IPS-15b (cell line): ENCODE results near the gene GDF11.
A peak's percentile ranks its signal among the peaks of the same experiment; 100 is the strongest.

Source experiments
- H3K27me3 ChIP-seq: one replicate; pipeline ENCODE4 v1.6.1; 2013; ENCODE audit warnings: low read length; ENCODE audit not compliant: control insufficient read depth, insufficient read depth
- H3K36me3 ChIP-seq: one replicate; pipeline ENCODE4 v1.6.1; 2013; ENCODE audit warnings: low read length; ENCODE audit not compliant: control insufficient read depth, insufficient read depth
- H3K4me1 ChIP-seq: one replicate; pipeline ENCODE4 v1.6.1; 2013; ENCODE audit warnings: mild to moderate bottlenecking, low read length; ENCODE audit not compliant: control insufficient read depth, insufficient read depth
- H3K4me3 ChIP-seq: one replicate; pipeline ENCODE4 v1.5.1; 2013; ENCODE audit warnings: low read depth, low read length
- H3K9ac ChIP-seq: one replicate; pipeline ENCODE4 v1.6.1; 2013; ENCODE audit warnings: low read depth, mild to moderate bottlenecking, low read length
- H3K9me3 ChIP-seq: one replicate; pipeline ENCODE4 v1.6.1; 2013; ENCODE audit warnings: mild to moderate bottlenecking, low read length; ENCODE audit not compliant: control insufficient read depth, insufficient read depth

Gene GDF11

GRCh38 chr12:55700255-55701018 is 42.5 kb upstream of the GDF11 start:
- H3K9ac ChIP-seq, result no peak overlapping the region
- no peak overlapping the region for H3K4me3 ChIP-seq
- no peaks in the 10 kb centered on the region for H3K9me3 ChIP-seq
- peaks cover 12% of the 10 kb centered on the region for H3K36me3 ChIP-seq
- no peaks in the 10 kb centered on the region for H3K27me3 ChIP-seq
- peaks cover 1% of the 10 kb centered on the region for H3K4me1 ChIP-seq

GRCh38 chr12:55702861-55703260 is 40.1 kb upstream of the GDF11 start:
- peaks cover 5% of the 10 kb centered on the region for H3K27me3 ChIP-seq
- H3K4me1 ChIP-seq, result peaks cover 7% of the 10 kb centered on the region

GRCh38 chr12:55703288-55703687 is 39.6 kb upstream of the GDF11 start:
- Histone ChIP-seq H3K27me3 (peaks cover 5% of the 10 kb centered on the region), H3K4me3 (no peak overlapping the region), H3K36me3 (peaks cover 2% of the 10 kb centered on the region), H3K9ac (no peak overlapping the region), H3K4me1 (peaks cover 7% of the 10 kb centered on the region), H3K9me3 (no peaks in the 10 kb centered on the region)

More at GRCh38 chr12:55702861-55703260, 40.1 kb upstream of the GDF11 start:
- no peak overlapping the region for H3K4me3 ChIP-seq
- no peak overlapping the region for H3K9ac ChIP-seq
- peaks cover 2% of the 10 kb centered on the region for H3K36me3 ChIP-seq
- H3K9me3 ChIP-seq, result no peaks in the 10 kb centered on the region

GRCh38 chr12:55703901-55704761 is 38.8 kb upstream of the GDF11 start:
- Histone ChIP-seq H3K4me1 (peaks cover 14% of the 10 kb centered on the region), H3K36me3 (peaks cover 2% of the 10 kb centered on the region), H3K4me3 (no peak overlapping the region), H3K27me3 (peaks cover 5% of the 10 kb centered on the region), H3K9me3 (no peaks in the 10 kb centered on the region), H3K9ac (no peak overlapping the region)

GRCh38 chr12:55704824-55705718 is 37.9 kb upstream of the GDF11 start:
- Histone ChIP-seq H3K36me3 (peaks cover 2% of the 10 kb centered on the region), H3K4me1 (peaks cover 17% of the 10 kb centered on the region), H3K27me3 (peaks cover 5% of the 10 kb centered on the region)

GRCh38 chr12:55705782-55706402 is 37.0 kb upstream of the GDF11 start:
- Histone ChIP-seq H3K9me3 (no peaks in the 10 kb centered on the region), H3K9ac (no peak overlapping the region), H3K4me3 (peak overlapping the region; percentile 95), H3K27me3 (peaks cover 5% of the 10 kb centered on the region), H3K36me3 (no peaks in the 10 kb centered on the region), H3K4me1 (peaks cover 17% of the 10 kb centered on the region)

More at GRCh38 chr12:55704824-55705718, 37.9 kb upstream of the GDF11 start:
- Histone ChIP-seq H3K9ac (no peak overlapping the region), H3K4me3 (no peak overlapping the region), H3K9me3 (no peaks in the 10 kb centered on the region)

GRCh38 chr12:55706568-55707218 is 36.2 kb upstream of the GDF11 start:
- Histone ChIP-seq H3K36me3 (no peaks in the 10 kb centered on the region), H3K27me3 (peaks cover 5% of the 10 kb centered on the region), H3K4me1 (peaks cover 17% of the 10 kb centered on the region), H3K9me3 (no peaks in the 10 kb centered on the region), H3K9ac (peak overlapping the region; percentile 73), H3K4me3 (peak overlapping the region; percentile 95)

GRCh38 chr12:55707219-55707671 is 35.7 kb upstream of the GDF11 start:
- H3K27me3 ChIP-seq, result peaks cover 11% of the 10 kb centered on the region
- H3K36me3 ChIP-seq, result no peaks in the 10 kb centered on the region
- H3K9ac ChIP-seq, result peak overlapping the region; percentile 73
- H3K4me1 ChIP-seq, result peaks cover 17% of the 10 kb centered on the region
- H3K4me3 ChIP-seq, result peak overlapping the region; percentile 95
- H3K9me3 ChIP-seq, result no peaks in the 10 kb centered on the region

GRCh38 chr12:55707841-55708694 is 34.9 kb upstream of the GDF11 start, which contains the start of gene ITGA7:
TSS of gene ITGA7 (minus strand) at chr12:55707904. CDS start at chr12:55707682, 222 bp downstream.
- H3K9me3 ChIP-seq, result no peaks in the 10 kb centered on the region
- peak within 1 kb of the TSS; percentile 96 for H3K4me3 ChIP-seq
- H3K27me3 ChIP-seq, result peaks cover 12% of the 10 kb centered on the region
- H3K36me3 ChIP-seq, result no peaks in the 10 kb centered on the region
- H3K9ac ChIP-seq, result peak within 1 kb of the TSS; percentile 73
- peaks cover 17% of the 10 kb centered on the region for H3K4me1 ChIP-seq

GRCh38 chr12:55708695-55709233 is 34.2 kb upstream of the GDF11 start:
- peak overlapping the region; percentile 96 for H3K4me3 ChIP-seq
- H3K27me3 ChIP-seq, result peaks cover 12% of the 10 kb centered on the region
- H3K36me3 ChIP-seq, result no peaks in the 10 kb centered on the region
- no peak overlapping the region for H3K9ac ChIP-seq
- H3K9me3 ChIP-seq, result no peaks in the 10 kb centered on the region
- peaks cover 17% of the 10 kb centered on the region for H3K4me1 ChIP-seq
